Measurements from ENCODE around the gene BAIAP2L1.
A peak's percentile ranks its signal among the peaks of the same experiment; 100 is the strongest.

The BAIAP2L1 gene

DNA sequence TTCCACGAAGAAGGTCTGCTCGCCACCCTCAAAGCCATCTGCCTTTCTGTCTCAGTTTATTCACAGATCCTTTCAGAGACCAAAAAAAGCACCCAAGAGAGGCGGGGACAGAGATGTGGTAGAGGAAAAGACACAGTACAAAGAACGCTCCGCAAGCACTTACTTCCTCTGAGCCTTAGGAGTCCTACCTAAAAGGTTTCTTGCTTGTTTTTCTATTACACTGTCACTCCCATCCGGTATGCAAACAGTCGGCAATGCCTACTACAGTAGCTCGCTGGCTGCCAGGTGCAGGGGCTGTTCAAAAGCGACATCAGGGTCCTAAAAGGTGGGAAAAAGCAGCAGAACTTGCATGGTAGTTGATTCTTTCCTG lies 149.7 kb downstream of the BAIAP2L1 start:
- H3K9ac ChIP-seq (ENCODE audit: low read depth, low read length), result peak overlapping the region; percentile 1
- H3K4me1 ChIP-seq (ENCODE audit: control insufficient read depth, insufficient read depth, low read length), result peaks cover 5% of the 10 kb centered on the region
- peaks cover 2% of the 10 kb centered on the region for H3K36me3 ChIP-seq (ENCODE audit: control insufficient read depth, insufficient read depth, low read length)
- peak overlapping the region; percentile 90 for H3K4me3 ChIP-seq (ENCODE audit: low read depth, low read length)
- no peaks in the 10 kb centered on the region for H3K27me3 ChIP-seq (ENCODE audit: control insufficient read depth, insufficient read depth, low read length)
- H3K9me3 ChIP-seq (ENCODE audit: control insufficient read depth, insufficient read depth, low read length), result no peaks in the 10 kb centered on the region

DNA sequence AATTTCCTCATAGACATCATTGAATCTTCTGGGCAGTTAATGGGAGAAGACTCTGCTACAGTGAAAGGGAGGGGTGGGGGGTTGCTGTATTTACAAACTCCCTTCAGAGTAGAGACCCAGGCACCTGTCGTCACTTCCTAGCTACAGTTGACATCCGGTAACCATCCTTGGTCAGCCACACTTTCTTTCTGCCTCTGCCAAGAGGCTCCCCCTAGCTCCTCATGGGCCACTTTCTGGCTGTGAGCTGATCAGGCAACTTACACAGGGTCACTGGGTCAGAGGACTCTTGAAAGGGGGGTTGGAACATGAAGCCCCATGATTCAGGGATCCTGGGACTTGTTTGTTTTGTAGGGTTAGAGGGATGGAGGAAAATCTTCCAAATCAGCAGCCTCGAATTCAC lies 150.1 kb downstream of the BAIAP2L1 start:
- Histone ChIP-seq H3K9me3 (ENCODE audit: control insufficient read depth, insufficient read depth, low read length) (no peaks in the 10 kb centered on the region), H3K4me3 (ENCODE audit: low read depth, low read length) (peak overlapping the region; percentile 90), H3K4me1 (ENCODE audit: control insufficient read depth, insufficient read depth, low read length) (peaks cover 5% of the 10 kb centered on the region), H3K36me3 (ENCODE audit: control insufficient read depth, insufficient read depth, low read length) (peaks cover 2% of the 10 kb centered on the region), H3K27me3 (ENCODE audit: control insufficient read depth, insufficient read depth, low read length) (no peaks in the 10 kb centered on the region), H3K9ac (ENCODE audit: low read depth, low read length) (no peak overlapping the region)

DNA sequence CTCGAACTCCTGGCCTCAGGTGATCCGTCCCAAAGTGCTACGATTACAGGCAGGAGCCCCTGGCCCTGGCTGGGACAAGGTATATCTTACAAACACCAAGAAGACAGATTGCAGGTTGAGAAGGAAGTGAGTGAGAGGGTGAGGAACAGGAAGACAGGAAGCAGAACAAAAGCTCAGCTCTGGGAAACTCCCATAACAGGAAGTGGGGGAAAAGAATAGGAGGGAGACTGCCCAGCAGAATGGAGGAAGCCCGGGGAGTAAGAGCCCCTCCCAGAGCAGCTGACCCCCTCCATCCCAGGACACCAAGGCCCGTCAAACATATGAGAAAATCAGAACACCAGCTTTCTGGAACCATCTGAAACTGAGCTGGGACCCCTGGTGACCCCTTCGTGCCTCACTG lies 151.8 kb downstream of the BAIAP2L1 start:
- Histone ChIP-seq H3K36me3 (ENCODE audit: control insufficient read depth, insufficient read depth, low read length) (peaks cover 2% of the 10 kb centered on the region), H3K4me1 (ENCODE audit: control insufficient read depth, insufficient read depth, low read length) (peaks cover 5% of the 10 kb centered on the region), H3K27me3 (ENCODE audit: control insufficient read depth, insufficient read depth, low read length) (no peaks in the 10 kb centered on the region), H3K9me3 (ENCODE audit: control insufficient read depth, insufficient read depth, low read length) (no peaks in the 10 kb centered on the region), H3K9ac (ENCODE audit: low read depth, low read length) (no peak overlapping the region), H3K4me3 (ENCODE audit: low read depth, low read length) (no peak overlapping the region)

DNA sequence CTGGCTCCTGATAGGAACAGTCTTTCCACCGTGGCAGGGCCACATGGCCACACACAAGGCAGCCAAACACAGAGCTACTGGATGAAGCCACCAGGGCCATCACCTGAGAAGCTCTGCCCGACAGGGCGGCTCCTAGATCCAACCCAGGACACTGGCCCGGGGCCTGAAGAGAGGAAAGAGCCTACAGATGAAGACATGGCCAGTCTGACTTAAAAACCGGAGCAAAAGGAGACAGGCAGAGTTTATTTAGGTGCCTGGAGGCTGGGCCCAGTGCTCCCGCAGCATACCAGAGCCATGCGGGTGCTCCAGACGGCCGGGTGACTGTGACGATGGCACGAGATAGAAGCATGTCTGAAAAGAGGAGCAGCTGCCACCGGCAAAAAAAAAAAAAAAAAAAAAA lies 152.7 kb downstream of the BAIAP2L1 start:
- no peak overlapping the region for H3K4me3 ChIP-seq (ENCODE audit: low read depth, low read length)
- no peak overlapping the region for H3K9ac ChIP-seq (ENCODE audit: low read depth, low read length)
- H3K27me3 ChIP-seq (ENCODE audit: control insufficient read depth, insufficient read depth, low read length), result no peaks in the 10 kb centered on the region
- H3K9me3 ChIP-seq (ENCODE audit: control insufficient read depth, insufficient read depth, low read length), result no peaks in the 10 kb centered on the region
- H3K36me3 ChIP-seq (ENCODE audit: control insufficient read depth, insufficient read depth, low read length), result peaks cover 2% of the 10 kb centered on the region
- H3K4me1 ChIP-seq (ENCODE audit: control insufficient read depth, insufficient read depth, low read length), result peaks cover 5% of the 10 kb centered on the region

DNA sequence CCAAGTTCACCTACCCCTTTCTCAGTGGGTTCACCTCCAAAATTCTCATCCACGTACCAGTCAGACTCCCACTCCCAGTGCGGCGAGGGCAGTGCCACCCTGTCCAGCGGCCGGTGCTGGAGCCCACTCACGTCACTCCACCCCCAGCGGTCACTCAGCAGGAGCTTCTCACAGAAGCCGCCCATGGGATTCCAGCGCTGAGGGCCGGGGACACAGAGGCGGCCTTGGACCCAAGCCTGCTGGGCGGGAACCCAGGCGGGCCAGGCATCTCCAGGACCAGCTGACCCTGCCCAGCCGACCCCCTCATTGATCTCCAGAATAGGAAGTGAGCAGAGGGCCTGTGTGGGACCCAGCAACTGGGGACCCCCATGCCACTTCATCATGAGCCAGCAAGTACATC lies 156.0 kb downstream of the BAIAP2L1 start:
- Histone ChIP-seq H3K4me3 (ENCODE audit: low read depth, low read length) (no peak overlapping the region), H3K9ac (ENCODE audit: low read depth, low read length) (no peak overlapping the region), H3K27me3 (ENCODE audit: control insufficient read depth, insufficient read depth, low read length) (no peaks in the 10 kb centered on the region), H3K9me3 (ENCODE audit: control insufficient read depth, insufficient read depth, low read length) (no peaks in the 10 kb centered on the region), H3K4me1 (ENCODE audit: control insufficient read depth, insufficient read depth, low read length) (no peaks in the 10 kb centered on the region), H3K36me3 (ENCODE audit: control insufficient read depth, insufficient read depth, low read length) (peaks cover 3% of the 10 kb centered on the region)

DNA sequence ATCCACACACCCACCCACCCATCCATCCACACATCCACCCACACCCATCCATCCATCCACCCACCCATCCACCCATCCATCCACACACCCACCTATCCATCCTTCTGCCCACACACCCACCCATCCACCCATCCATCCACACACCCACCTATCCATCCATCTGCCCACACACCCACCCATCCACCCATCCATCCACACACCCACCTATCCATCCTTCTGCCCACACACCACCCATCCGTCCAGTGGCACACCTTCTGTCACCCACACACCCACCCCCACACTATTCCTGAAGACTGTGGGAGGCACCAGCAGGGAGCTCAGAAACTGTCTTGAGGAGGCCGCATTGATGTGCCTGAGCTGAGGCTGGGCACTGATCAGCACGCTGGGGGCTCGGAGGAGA lies 158.0 kb downstream of the BAIAP2L1 start:
- H3K36me3 ChIP-seq (ENCODE audit: control insufficient read depth, insufficient read depth, low read length), result peaks cover 3% of the 10 kb centered on the region
- no peaks in the 10 kb centered on the region for H3K27me3 ChIP-seq (ENCODE audit: control insufficient read depth, insufficient read depth, low read length)
- no peaks in the 10 kb centered on the region for H3K4me1 ChIP-seq (ENCODE audit: control insufficient read depth, insufficient read depth, low read length)
- no peaks in the 10 kb centered on the region for H3K9me3 ChIP-seq (ENCODE audit: control insufficient read depth, insufficient read depth, low read length)
- no peak overlapping the region for H3K9ac ChIP-seq (ENCODE audit: low read depth, low read length)
- no peak overlapping the region for H3K4me3 ChIP-seq (ENCODE audit: low read depth, low read length)

DNA sequence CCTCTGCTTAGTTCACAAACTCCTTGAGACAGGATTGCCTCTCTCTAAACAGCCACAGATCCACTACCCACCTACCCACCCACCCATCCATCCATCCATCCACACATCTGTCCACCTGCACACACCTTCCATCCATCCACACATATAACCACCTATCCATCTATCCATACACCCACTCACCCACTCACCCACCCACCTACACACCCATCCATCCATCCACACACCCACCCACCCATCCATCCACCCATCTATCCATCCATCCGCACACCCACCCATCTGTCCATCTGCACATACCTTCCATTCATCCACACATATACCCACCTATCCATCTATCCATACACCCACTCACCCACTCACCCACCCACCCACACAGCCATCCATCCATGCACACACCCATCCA lies 158.5 kb downstream of the BAIAP2L1 start:
- H3K9me3 ChIP-seq (ENCODE audit: control insufficient read depth, insufficient read depth, low read length), result no peaks in the 10 kb centered on the region
- no peak overlapping the region for H3K4me3 ChIP-seq (ENCODE audit: low read depth, low read length)
- H3K9ac ChIP-seq (ENCODE audit: low read depth, low read length), result no peak overlapping the region
- peaks cover 3% of the 10 kb centered on the region for H3K36me3 ChIP-seq (ENCODE audit: control insufficient read depth, insufficient read depth, low read length)
- H3K27me3 ChIP-seq (ENCODE audit: control insufficient read depth, insufficient read depth, low read length), result no peaks in the 10 kb centered on the region
- no peaks in the 10 kb centered on the region for H3K4me1 ChIP-seq (ENCODE audit: control insufficient read depth, insufficient read depth, low read length)

DNA sequence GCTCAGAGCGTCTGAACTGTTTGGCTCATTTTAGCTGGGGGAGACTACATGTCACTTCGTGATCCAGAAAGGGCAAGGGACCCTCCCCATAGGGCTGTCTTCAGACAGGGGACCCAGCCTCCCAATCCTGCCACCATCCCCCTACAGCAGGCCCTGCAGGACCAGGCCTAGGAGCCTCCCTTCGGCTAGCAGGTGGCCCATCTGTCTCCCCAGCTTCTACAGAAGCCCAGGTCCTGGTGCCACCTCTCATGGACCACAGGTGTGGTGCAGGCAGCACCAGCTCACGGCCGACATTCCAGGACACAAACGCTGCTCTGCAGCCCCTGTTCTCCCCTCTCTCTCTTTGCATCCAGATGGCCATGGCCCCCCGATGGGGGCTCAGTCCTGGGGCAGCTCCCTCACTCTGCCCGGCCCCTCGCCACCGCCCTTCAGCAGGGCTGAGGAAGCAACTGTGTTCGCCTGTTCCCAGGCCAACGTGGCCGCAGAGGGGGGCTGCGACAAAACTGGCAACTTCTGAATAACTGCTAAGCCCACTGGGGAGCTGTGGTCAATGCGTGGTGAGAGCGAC lies 159.1 kb downstream of the BAIAP2L1 start:
- Histone ChIP-seq H3K36me3 (ENCODE audit: control insufficient read depth, insufficient read depth, low read length) (peaks cover 3% of the 10 kb centered on the region), H3K4me3 (ENCODE audit: low read depth, low read length) (no peak overlapping the region), H3K4me1 (ENCODE audit: control insufficient read depth, insufficient read depth, low read length) (no peaks in the 10 kb centered on the region), H3K9me3 (ENCODE audit: control insufficient read depth, insufficient read depth, low read length) (no peaks in the 10 kb centered on the region), H3K27me3 (ENCODE audit: control insufficient read depth, insufficient read depth, low read length) (no peaks in the 10 kb centered on the region), H3K9ac (ENCODE audit: low read depth, low read length) (no peak overlapping the region)

Data from iPS-15b (cell line).